HG02973 (cell line): Measurements from ENCODE around the gene TBC1D22A.

Experiments used
- ATAC-seq: cut with Tn5 transposase; IDR thresholded peaks from one replicate; pipeline ENCODE4 v1.9.1; 2021; ENCODE audit warnings: moderate library complexity; ENCODE audit not compliant: unreplicated experiment

TBC1D22A gene

GRCh38 chr22:46902998-46903916 is 140.8 kb downstream of the TBC1D22A start:
- ATAC-seq: no peak

- ATAC-seq: no peak
Observed at GRCh38 chr22:46905415-46905814, 143.0 kb downstream of the TBC1D22A start.

- ATAC-seq: no peak
Observed at GRCh38 chr22:46905834-46906233, 143.4 kb downstream of the TBC1D22A start.

- ATAC-seq: no peak
Observed at GRCh38 chr22:46906326-46907045, 144.0 kb downstream of the TBC1D22A start.

- no peak for ATAC-seq
Observed at GRCh38 chr22:46907241-46908215, 145.1 kb downstream of the TBC1D22A start.

GRCh38 chr22:46908641-46909107 is 146.2 kb downstream of the TBC1D22A start:
- no peak for ATAC-seq

GRCh38 chr22:46909237-46910030 is 147.0 kb downstream of the TBC1D22A start:
- no peak for ATAC-seq

- no peak for ATAC-seq
Observed at GRCh38 chr22:46910624-46911023, 148.2 kb downstream of the TBC1D22A start.

GRCh38 chr22:46911346-46911745 is 148.9 kb downstream of the TBC1D22A start:
- ATAC-seq: no peak

- ATAC-seq: no peak
Observed at GRCh38 chr22:46913351-46913750, 150.9 kb downstream of the TBC1D22A start.

- no peak for ATAC-seq
Observed at GRCh38 chr22:46914481-46914880, 152.0 kb downstream of the TBC1D22A start.

- no peak for ATAC-seq
Observed at GRCh38 chr22:46914916-46915894, 152.8 kb downstream of the TBC1D22A start.

- ATAC-seq: no peak
Observed at GRCh38 chr22:46915950-46916730, 153.7 kb downstream of the TBC1D22A start.

- no peak for ATAC-seq
Observed at GRCh38 chr22:46916886-46917770, 154.7 kb downstream of the TBC1D22A start.

GRCh38 chr22:46917771-46918101 is 155.3 kb downstream of the TBC1D22A start:
- ATAC-seq: no peak

GRCh38 chr22:46918197-46918596 is 155.7 kb downstream of the TBC1D22A start:
- ATAC-seq: no peak

- ATAC-seq: no peak
Observed at GRCh38 chr22:46922037-46922436, 159.6 kb downstream of the TBC1D22A start.
